ENCODE data around the gene PLAAT3. TPM values are rescaled to one million over a fixed set of nuclear protein-coding genes. Genes with fewer than 3 reads are reported as not detected.

Gene PLAAT3
- total and polyA plus RNA-seq, 2 of the 8 experiments (the other 6 are each of a cell fraction or from before 2014, with no cell fraction given): 109 to 190 TPM

DNA sequence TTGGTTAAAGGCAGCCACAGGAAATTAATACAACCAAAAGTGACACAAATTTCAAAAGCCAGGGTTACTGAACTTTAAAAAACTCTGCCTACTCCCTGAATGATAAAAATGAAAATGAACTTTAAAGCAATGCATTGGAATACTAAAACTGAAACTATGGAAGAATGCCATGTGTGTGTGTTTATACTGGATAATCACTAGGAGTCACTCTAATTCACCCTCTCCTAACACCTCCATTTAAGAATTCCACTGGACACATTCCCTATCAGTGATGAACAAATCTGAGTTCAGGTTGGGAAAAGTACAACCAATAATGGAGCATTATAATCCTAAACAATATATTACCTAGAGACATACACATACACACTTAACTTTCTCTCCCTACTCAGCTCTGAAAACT is 27.5 kb upstream of the PLAAT3 start (continued):
- TF ChIP-seq EGR1 (IDR thresholded peaks at IDR 0.05; ENCODE audit: borderline replicate concordance, low read depth, low read length) (no peak), TAF1 (IDR thresholded peaks at IDR 0.05; ENCODE audit: low read depth, low read length) (no peak)
